Parathyroid adenoma (tissue), 2 donors: Measurements from ENCODE around the gene ARHGAP8.

Source experiments
- H2AFZ ChIP-seq: fragments of 300-600 bp; sonication (generic); one replicate; pipeline ENCODE4 v1.7.0; 2017; ENCODE audit warnings: antibody characterized with exemption, mild to moderate bottlenecking
- H3K27ac ChIP-seq: fragments of 300-600 bp; sonication (generic); one replicate; pipeline ENCODE4 v1.7.0; 2017
- H3K27me3 ChIP-seq: fragments of 300-600 bp; sonication (generic); one replicate; pipeline ENCODE4 v1.7.0; 2017; ENCODE audit warnings: low read length; ENCODE audit not compliant: control insufficient read depth, insufficient read depth
- H3K36me3 ChIP-seq: fragments of 300-600 bp; sonication (generic); one replicate; pipeline ENCODE4 v1.7.0; 2017; ENCODE audit warnings: low read length; ENCODE audit not compliant: control insufficient read depth, insufficient read depth
- H3K4me1 ChIP-seq: fragments of 300-600 bp; sonication (generic); one replicate; pipeline ENCODE4 v1.7.0; 2017; ENCODE audit warnings: control low read depth
- H3K4me2 ChIP-seq: fragments of 300-600 bp; sonication (generic); one replicate; pipeline ENCODE4 v1.7.0; 2017; ENCODE audit warnings: low read length
- H3K4me3 ChIP-seq: fragments of 300-600 bp; sonication (generic); one replicate; pipeline ENCODE4 v1.7.0; 2017; ENCODE audit warnings: low read depth, low read length
- H3K79me2 ChIP-seq: fragments of 300-600 bp; sonication (generic); one replicate; pipeline ENCODE4 v1.7.0; 2017; ENCODE audit warnings: control low read depth
- H3K9ac ChIP-seq: fragments of 300-600 bp; sonication (generic); one replicate; pipeline ENCODE4 v1.7.0; 2017; ENCODE audit warnings: mild to moderate bottlenecking
- H3K9me3 ChIP-seq: fragments of 300-600 bp; sonication (generic); one replicate; pipeline ENCODE4 v1.7.0; 2017; ENCODE audit warnings: low read length; ENCODE audit not compliant: control insufficient read depth
- CTCF ChIP-seq: fragments of 300-600 bp; sonication (generic); IDR thresholded peaks from one replicate; pipeline ENCODE4 v1.7.0; 2017; ENCODE audit warnings: antibody characterized with exemption, mild to moderate bottlenecking
- donor health status: primary hyperparathyroidism.

The ARHGAP8 gene

GRCh38 chr22:44807232-44807631 is 54.9 kb downstream of the ARHGAP8 start:
- no peaks in the 10 kb centered on the region for H3K27me3 ChIP-seq
- no peak overlapping the region for H2AFZ ChIP-seq
- no peak overlapping the region for H3K4me2 ChIP-seq
- no peak overlapping the region for H3K9ac ChIP-seq
- no peaks in the 10 kb centered on the region for H3K9me3 ChIP-seq
- no peaks in the 10 kb centered on the region for H3K79me2 ChIP-seq
- H3K4me3 ChIP-seq, result no peak overlapping the region
- no peak overlapping the region for H3K27ac ChIP-seq
- no peak for TF ChIP-seq CTCF
- no peaks in the 10 kb centered on the region for H3K36me3 ChIP-seq
- H3K4me1 ChIP-seq, result no peaks in the 10 kb centered on the region

DNA sequence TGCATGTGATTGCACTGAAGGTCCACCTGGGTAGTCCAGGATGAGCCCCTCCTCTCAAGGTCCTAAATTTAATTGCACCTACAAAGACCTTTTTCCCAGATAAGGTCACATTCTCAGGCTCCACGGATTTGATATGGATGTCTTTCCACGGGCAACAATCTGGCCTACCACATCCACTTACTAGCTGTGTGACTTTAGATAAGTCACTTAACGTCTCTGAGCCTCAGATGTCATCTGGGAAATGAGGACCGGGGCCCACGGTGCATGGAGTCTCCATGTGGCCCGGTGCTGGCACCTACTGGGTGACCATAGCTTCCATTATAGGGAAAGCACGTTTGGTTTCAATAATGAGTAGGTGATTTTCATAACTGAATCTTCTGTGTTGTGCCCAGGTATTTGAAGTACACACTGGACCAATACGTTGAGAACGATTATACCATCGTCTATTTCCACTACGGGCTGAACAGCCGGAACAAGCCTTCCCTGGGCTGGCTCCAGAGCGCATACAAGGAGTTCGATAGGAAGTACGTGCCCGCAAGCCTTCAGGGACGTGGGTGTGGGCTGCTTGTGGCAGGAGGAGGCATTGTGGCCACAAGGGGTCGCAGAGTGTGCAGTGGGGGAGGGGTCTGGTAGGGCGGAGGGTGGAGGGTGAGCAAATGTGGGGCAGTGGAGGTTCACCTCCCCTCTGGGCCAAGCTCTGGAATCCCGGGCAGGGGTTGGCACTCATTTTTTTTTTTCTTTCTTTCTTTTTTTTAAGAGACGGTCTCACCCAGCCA is 55.7 kb downstream of the ARHGAP8 start:
- H3K4me1 ChIP-seq, result no peaks in the 10 kb centered on the region
- no peaks in the 10 kb centered on the region for H3K9me3 ChIP-seq
- no peak for TF ChIP-seq CTCF
- H3K79me2 ChIP-seq, result no peaks in the 10 kb centered on the region
- H3K36me3 ChIP-seq, result no peaks in the 10 kb centered on the region
- no peak overlapping the region for H3K27ac ChIP-seq
- no peak overlapping the region for H3K4me3 ChIP-seq
- H3K27me3 ChIP-seq, result no peaks in the 10 kb centered on the region
- H3K4me2 ChIP-seq, result no peak overlapping the region
- H3K9ac ChIP-seq, result no peak overlapping the region
- H2AFZ ChIP-seq, result no peak overlapping the region

GRCh38 chr22:44809456-44809855 is 57.1 kb downstream of the ARHGAP8 start:
- H3K4me1 ChIP-seq, result no peaks in the 10 kb centered on the region
- no peak for TF ChIP-seq CTCF
- H3K27ac ChIP-seq, result no peak overlapping the region
- no peak overlapping the region for H3K4me2 ChIP-seq
- H3K27me3 ChIP-seq, result no peaks in the 10 kb centered on the region
- no peak overlapping the region for H3K9ac ChIP-seq
- no peak overlapping the region for H3K4me3 ChIP-seq
- no peaks in the 10 kb centered on the region for H3K79me2 ChIP-seq
- H2AFZ ChIP-seq, result no peak overlapping the region
- no peaks in the 10 kb centered on the region for H3K9me3 ChIP-seq
- H3K36me3 ChIP-seq, result no peaks in the 10 kb centered on the region

DNA sequence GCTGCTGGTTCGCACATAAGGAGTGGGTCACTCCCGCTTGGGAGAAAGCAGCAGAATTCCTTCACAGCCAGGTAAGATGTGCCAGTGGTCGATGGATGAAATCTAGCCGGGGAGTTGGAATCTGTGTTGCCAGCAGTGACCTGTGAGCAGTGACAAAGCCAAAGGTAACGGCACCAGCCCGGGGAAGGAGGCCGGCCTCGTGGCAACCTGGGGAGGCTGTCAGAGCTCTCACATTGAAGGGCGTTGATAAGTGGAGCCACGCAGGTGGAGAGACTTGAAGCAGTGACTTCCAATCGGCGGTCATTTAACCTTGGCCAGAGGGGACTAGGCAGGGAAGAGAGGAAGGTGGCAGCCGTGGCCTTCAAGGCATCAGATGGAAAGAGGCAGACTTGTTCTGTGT is 58.8 kb downstream of the ARHGAP8 start:
- TF ChIP-seq CTCF, result no peak

GRCh38 chr22:44813416-44813815 is 61.0 kb downstream of the ARHGAP8 start:
- Histone ChIP-seq H3K79me2 (no peaks in the 10 kb centered on the region), H3K27me3 (no peaks in the 10 kb centered on the region), H3K4me1 (no peaks in the 10 kb centered on the region), H3K4me2 (no peak overlapping the region), H2AFZ (no peak overlapping the region), H3K9ac (no peak overlapping the region), H3K36me3 (no peaks in the 10 kb centered on the region), H3K9me3 (no peaks in the 10 kb centered on the region), H3K27ac (no peak overlapping the region), H3K4me3 (no peak overlapping the region)
- TF ChIP-seq CTCF, result no peak

More for the DNA sequence above, 58.8 kb downstream of the ARHGAP8 start:
- H3K4me3 ChIP-seq, result no peak overlapping the region
- no peaks in the 10 kb centered on the region for H3K4me1 ChIP-seq
- H2AFZ ChIP-seq, result no peak overlapping the region
- H3K27me3 ChIP-seq, result no peaks in the 10 kb centered on the region
- no peaks in the 10 kb centered on the region for H3K79me2 ChIP-seq
- H3K9ac ChIP-seq, result no peak overlapping the region
- H3K36me3 ChIP-seq, result no peaks in the 10 kb centered on the region
- no peak overlapping the region for H3K4me2 ChIP-seq
- no peaks in the 10 kb centered on the region for H3K9me3 ChIP-seq
- no peak overlapping the region for H3K27ac ChIP-seq
